HepG2 (cell line): Measurements from ENCODE around the gene GSC2. TPM values are rescaled to one million over a fixed set of nuclear protein-coding genes. Genes with fewer than 3 reads are reported as not detected.

ENCODE experiments used
- KLF13 ChIP-seq: sonication (generic); formaldehyde crosslinking; IDR thresholded peaks from 2 replicates; pipeline ENCODE4 v1.4.0; 2020; ENCODE audit warnings: mild to moderate bottlenecking, missing genetic modification reagents
- YEATS2 ChIP-seq: sonication (generic); formaldehyde crosslinking; IDR thresholded peaks from 2 replicates; pipeline ENCODE4 v1.4.0; 2020; ENCODE audit warnings: missing genetic modification reagents, borderline replicate concordance
- ZNF562 ChIP-seq: sonication (generic); formaldehyde crosslinking; IDR thresholded peaks from 2 replicates; pipeline ENCODE4 v1.8.0; 2022; ENCODE audit warnings: missing genetic modification reagents, borderline replicate concordance
- polyA plus RNA-seq, 8 experiments: library from polyadenylated mRNA; depleted of rRNA in 3 of 8; stranded (reverse) in 7 of 8; unstranded in 1 of 8; fragments of >200 nt; fragmentation: Illumina TruSeq in 4 of 8; extraction: Trizol in 4 of 8; gene quantifications; 2 replicates each; pipeline versions ENCODE4 v1.2.1 to v1.2.3, GENCODE V29; 2011 to 2016; ENCODE audit warnings: low read depth in 4 of 8, missing spikeins in 1 of 8, mixed read lengths in 1 of 8; ENCODE audit not compliant: insufficient read depth in 1 of 8
- total RNA-seq, 5 experiments: library from RNA; depleted of rRNA; stranded (reverse); fragments of >200 nt; fragmentation: Illumina TruSeq; extraction: Trizol; gene quantifications; 2 replicates each; pipeline ENCODE4 v1.2.3, GENCODE V29; 2016; ENCODE audit warnings: low read depth in 1 of 5
- TF ChIP-seq, protein P1 (sequence below), 2 experiments: sonication (generic) in 1 of 2; formaldehyde crosslinking in 1 of 2; IDR thresholded peaks; 2 replicates each; pipeline versions ENCODE4 v1.6.1 to v1.9.0; 2014 to 2022; ENCODE audit warnings: antibody characterized with exemption in 1 of 2, borderline replicate concordance in 1 of 2, inconsistent platforms in 1 of 2, low read depth in 1 of 2, missing genetic modification reagents in 1 of 2

The GSC2 gene
- total and polyA plus RNA-seq, 2 of the 13 experiments (the other 11 are each of a cell fraction or from before 2014, with no cell fraction given) = not detected

DNA sequence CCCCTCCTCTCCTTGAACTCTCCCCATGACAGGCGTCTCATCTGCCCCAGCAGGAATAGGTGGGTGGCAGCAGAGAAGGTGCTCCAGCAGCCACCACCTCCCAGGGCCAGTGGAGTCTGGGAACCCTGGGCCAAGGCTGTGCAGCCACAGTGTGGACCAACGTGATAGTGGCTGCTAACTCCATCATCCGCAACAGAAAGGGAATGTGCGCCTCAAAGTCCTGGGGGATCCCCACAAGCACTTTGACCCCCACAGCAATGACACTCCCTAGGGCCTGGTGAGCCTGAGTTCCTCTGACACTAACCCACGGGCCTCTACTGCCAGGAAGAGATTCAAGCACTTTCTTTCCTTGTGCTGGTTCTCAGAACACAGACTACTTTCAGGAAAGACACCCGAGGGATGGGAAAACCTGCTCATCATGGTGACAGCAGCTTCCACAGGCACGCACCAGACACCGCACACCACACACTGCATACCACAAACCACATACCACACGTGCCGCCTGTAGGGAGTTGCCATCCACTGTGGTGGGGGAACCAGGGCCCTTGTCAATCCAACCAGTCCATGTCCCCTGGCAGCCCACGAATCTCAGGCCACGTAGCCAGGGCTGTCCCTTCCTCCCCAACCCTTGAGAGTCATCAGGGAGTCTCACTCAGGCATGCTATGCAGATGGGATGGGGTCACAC is 31.8 kb upstream of the GSC2 start (continued):
- TF ChIP-seq, protein P1, sequence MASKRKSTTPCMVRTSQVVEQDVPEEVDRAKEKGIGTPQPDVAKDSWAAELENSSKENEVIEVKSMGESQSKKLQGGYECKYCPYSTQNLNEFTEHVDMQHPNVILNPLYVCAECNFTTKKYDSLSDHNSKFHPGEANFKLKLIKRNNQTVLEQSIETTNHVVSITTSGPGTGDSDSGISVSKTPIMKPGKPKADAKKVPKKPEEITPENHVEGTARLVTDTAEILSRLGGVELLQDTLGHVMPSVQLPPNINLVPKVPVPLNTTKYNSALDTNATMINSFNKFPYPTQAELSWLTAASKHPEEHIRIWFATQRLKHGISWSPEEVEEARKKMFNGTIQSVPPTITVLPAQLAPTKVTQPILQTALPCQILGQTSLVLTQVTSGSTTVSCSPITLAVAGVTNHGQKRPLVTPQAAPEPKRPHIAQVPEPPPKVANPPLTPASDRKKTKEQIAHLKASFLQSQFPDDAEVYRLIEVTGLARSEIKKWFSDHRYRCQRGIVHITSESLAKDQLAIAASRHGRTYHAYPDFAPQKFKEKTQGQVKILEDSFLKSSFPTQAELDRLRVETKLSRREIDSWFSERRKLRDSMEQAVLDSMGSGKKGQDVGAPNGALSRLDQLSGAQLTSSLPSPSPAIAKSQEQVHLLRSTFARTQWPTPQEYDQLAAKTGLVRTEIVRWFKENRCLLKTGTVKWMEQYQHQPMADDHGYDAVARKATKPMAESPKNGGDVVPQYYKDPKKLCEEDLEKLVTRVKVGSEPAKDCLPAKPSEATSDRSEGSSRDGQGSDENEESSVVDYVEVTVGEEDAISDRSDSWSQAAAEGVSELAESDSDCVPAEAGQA (IDR thresholded peaks at IDR 0.05; ENCODE audit: low read depth) = no peak
- TF ChIP-seq, protein P1 (CRISPR knock-in tag; IDR thresholded peaks at IDR 0.05; ENCODE audit: borderline replicate concordance) = no peak
- TF ChIP-seq KLF13 (CRISPR knock-in tag) (no peak), ZNF562 (CRISPR knock-in tag) (no peak), YEATS2 (CRISPR knock-in tag) (no peak)
